ENCODE data around the gene SYTL1.

SYTL1 gene

GRCh38 chr1:27372022-27372807 lies 30.4 kb downstream of the SYTL1 start:
- H3K36me3 ChIP-seq (ENCODE audit: insufficient read depth, low read length), result no peaks in the 10 kb centered on the region
- no peak overlapping the region for H3K4me3 ChIP-seq (ENCODE audit: low read length)
- H3K4me2 ChIP-seq (ENCODE audit: low read length), result no peak overlapping the region
- H3K4me1 ChIP-seq (ENCODE audit: control insufficient read depth, insufficient read depth, low read length), result peaks cover 3% of the 10 kb centered on the region
- peaks cover 6% of the 10 kb centered on the region for H3K27me3 ChIP-seq (ENCODE audit: control insufficient read depth, insufficient read depth, low read length)
- no peaks in the 10 kb centered on the region for H3K9me3 ChIP-seq (replicated peaks; ENCODE audit: low read length)
- H3K9ac ChIP-seq (ENCODE audit: low read depth, low read length), result no peak overlapping the region

- Histone ChIP-seq H3K4me3 (ENCODE audit: low read length) (no peak overlapping the region), H3K27me3 (ENCODE audit: control insufficient read depth, insufficient read depth, low read length) (peaks cover 6% of the 10 kb centered on the region), H3K9ac (ENCODE audit: low read depth, low read length) (no peak overlapping the region), H3K4me1 (ENCODE audit: control insufficient read depth, insufficient read depth, low read length) (no peaks in the 10 kb centered on the region), H3K36me3 (ENCODE audit: insufficient read depth, low read length) (no peaks in the 10 kb centered on the region), H3K4me2 (ENCODE audit: low read length) (no peak overlapping the region), H3K9me3 (replicated peaks; ENCODE audit: low read length) (no peaks in the 10 kb centered on the region)
Observed at GRCh38 chr1:27372808-27373690, 31.2 kb downstream of the SYTL1 start.

GRCh38 chr1:27374362-27375086 lies 32.7 kb downstream of the SYTL1 start, which contains the start of gene FCN3:
Gene FCN3 (minus strand): TSS chr1:27374824. CDS start chr1:27374818, 6 bp downstream.
- Histone ChIP-seq H3K27me3 (ENCODE audit: control insufficient read depth, insufficient read depth, low read length) (peaks cover 6% of the 10 kb centered on the region), H3K4me3 (ENCODE audit: low read length) (no peak within 1 kb of the TSS), H3K4me1 (ENCODE audit: control insufficient read depth, insufficient read depth, low read length) (no peaks in the 10 kb centered on the region), H3K9me3 (replicated peaks; ENCODE audit: low read length) (no peaks in the 10 kb centered on the region), H3K9ac (ENCODE audit: low read depth, low read length) (no peak within 1 kb of the TSS), H3K4me2 (ENCODE audit: low read length) (no peak within 1 kb of the TSS), H3K36me3 (ENCODE audit: insufficient read depth, low read length) (no peaks in the 10 kb centered on the region)

- H3K9ac ChIP-seq (ENCODE audit: low read depth, low read length), result no peak overlapping the region
Observed at GRCh38 chr1:27377760-27378495, 36.1 kb downstream of the SYTL1 start.

GRCh38 chr1:27379564-27380122 lies 37.8 kb downstream of the SYTL1 start:
- Histone ChIP-seq H3K27me3 (ENCODE audit: control insufficient read depth, insufficient read depth, low read length) (peaks cover 18% of the 10 kb centered on the region), H3K4me2 (ENCODE audit: low read length) (no peak overlapping the region), H3K4me3 (ENCODE audit: low read length) (no peak overlapping the region), H3K4me1 (ENCODE audit: control insufficient read depth, insufficient read depth, low read length) (no peaks in the 10 kb centered on the region), H3K36me3 (ENCODE audit: insufficient read depth, low read length) (no peaks in the 10 kb centered on the region), H3K9ac (ENCODE audit: low read depth, low read length) (no peak overlapping the region), H3K9me3 (replicated peaks; ENCODE audit: low read length) (no peaks in the 10 kb centered on the region)

More at GRCh38 chr1:27377760-27378495, 36.1 kb downstream of the SYTL1 start:
- H3K36me3 ChIP-seq (ENCODE audit: insufficient read depth, low read length), result no peaks in the 10 kb centered on the region
- H3K4me3 ChIP-seq (ENCODE audit: low read length), result no peak overlapping the region
- H3K4me2 ChIP-seq (ENCODE audit: low read length), result no peak overlapping the region
- H3K9me3 ChIP-seq (replicated peaks; ENCODE audit: low read length), result no peaks in the 10 kb centered on the region
- no peaks in the 10 kb centered on the region for H3K4me1 ChIP-seq (ENCODE audit: control insufficient read depth, insufficient read depth, low read length)
- H3K27me3 ChIP-seq (ENCODE audit: control insufficient read depth, insufficient read depth, low read length), result peaks cover 18% of the 10 kb centered on the region

- Histone ChIP-seq H3K4me1 (ENCODE audit: control insufficient read depth, insufficient read depth, low read length) (no peaks in the 10 kb centered on the region), H3K4me3 (ENCODE audit: low read length) (no peak overlapping the region), H3K27me3 (ENCODE audit: control insufficient read depth, insufficient read depth, low read length) (peaks cover 18% of the 10 kb centered on the region), H3K9ac (ENCODE audit: low read depth, low read length) (no peak overlapping the region), H3K4me2 (ENCODE audit: low read length) (no peak overlapping the region), H3K9me3 (replicated peaks; ENCODE audit: low read length) (no peaks in the 10 kb centered on the region), H3K36me3 (ENCODE audit: insufficient read depth, low read length) (no peaks in the 10 kb centered on the region)
Observed at GRCh38 chr1:27380224-27380623, 38.4 kb downstream of the SYTL1 start.

- Histone ChIP-seq H3K4me3 (ENCODE audit: low read length) (no peak overlapping the region), H3K9ac (ENCODE audit: low read depth, low read length) (no peak overlapping the region), H3K4me1 (ENCODE audit: control insufficient read depth, insufficient read depth, low read length) (no peaks in the 10 kb centered on the region), H3K4me2 (ENCODE audit: low read length) (no peak overlapping the region), H3K9me3 (replicated peaks; ENCODE audit: low read length) (no peaks in the 10 kb centered on the region), H3K27me3 (ENCODE audit: control insufficient read depth, insufficient read depth, low read length) (peaks cover 18% of the 10 kb centered on the region), H3K36me3 (ENCODE audit: insufficient read depth, low read length) (no peaks in the 10 kb centered on the region)
Observed at GRCh38 chr1:27380766-27381733, 39.2 kb downstream of the SYTL1 start.

- peaks cover 17% of the 10 kb centered on the region for H3K27me3 ChIP-seq (ENCODE audit: control insufficient read depth, insufficient read depth, low read length)
- no peaks in the 10 kb centered on the region for H3K36me3 ChIP-seq (ENCODE audit: insufficient read depth, low read length)
- H3K4me3 ChIP-seq (ENCODE audit: low read length), result no peak overlapping the region
- no peaks in the 10 kb centered on the region for H3K4me1 ChIP-seq (ENCODE audit: control insufficient read depth, insufficient read depth, low read length)
- H3K4me2 ChIP-seq (ENCODE audit: low read length), result no peak overlapping the region
- no peak overlapping the region for H3K9ac ChIP-seq (ENCODE audit: low read depth, low read length)
- H3K9me3 ChIP-seq (replicated peaks; ENCODE audit: low read length), result no peaks in the 10 kb centered on the region
Observed at GRCh38 chr1:27381969-27382762, 40.3 kb downstream of the SYTL1 start.

GRCh38 chr1:27383039-27383605 lies 41.3 kb downstream of the SYTL1 start, which contains the start of gene CD164L2:
Gene CD164L2 (minus strand): TSS chr1:27383333. CDS start chr1:27383239, 94 bp downstream.
- Histone ChIP-seq H3K4me3 (ENCODE audit: low read length) (no peak within 1 kb of the TSS), H3K9me3 (replicated peaks; ENCODE audit: low read length) (no peaks in the 10 kb centered on the region), H3K4me1 (ENCODE audit: control insufficient read depth, insufficient read depth, low read length) (no peaks in the 10 kb centered on the region), H3K36me3 (ENCODE audit: insufficient read depth, low read length) (no peaks in the 10 kb centered on the region), H3K9ac (ENCODE audit: low read depth, low read length) (no peak within 1 kb of the TSS), H3K27me3 (ENCODE audit: control insufficient read depth, insufficient read depth, low read length) (peaks cover 18% of the 10 kb centered on the region), H3K4me2 (ENCODE audit: low read length) (no peak within 1 kb of the TSS)

Data from skeletal muscle satellite cell (primary cell).